Stimulated activated CD4-positive, alpha-beta T cell treated with anti-CD3 and anti-CD28 coated beads, TNF-alpha, amount 100 ng/mL, for 1 hour (primary cell): ENCODE measurements around the gene MUS81.
"Not testable (repeated sequence)": the region's sequence is repeated elsewhere in the genome, so short reads cannot be mapped to it uniquely, and the experiment has no call there.

Source experiments
- DNase-seq, 3 donors: peaks; one replicate each; pipeline ENCODE4 v3.0.0-alpha.2; 2020; ENCODE audit warnings: low read depth in 3 of 3, low spot score in 1 of 3

MUS81 gene

DNA sequence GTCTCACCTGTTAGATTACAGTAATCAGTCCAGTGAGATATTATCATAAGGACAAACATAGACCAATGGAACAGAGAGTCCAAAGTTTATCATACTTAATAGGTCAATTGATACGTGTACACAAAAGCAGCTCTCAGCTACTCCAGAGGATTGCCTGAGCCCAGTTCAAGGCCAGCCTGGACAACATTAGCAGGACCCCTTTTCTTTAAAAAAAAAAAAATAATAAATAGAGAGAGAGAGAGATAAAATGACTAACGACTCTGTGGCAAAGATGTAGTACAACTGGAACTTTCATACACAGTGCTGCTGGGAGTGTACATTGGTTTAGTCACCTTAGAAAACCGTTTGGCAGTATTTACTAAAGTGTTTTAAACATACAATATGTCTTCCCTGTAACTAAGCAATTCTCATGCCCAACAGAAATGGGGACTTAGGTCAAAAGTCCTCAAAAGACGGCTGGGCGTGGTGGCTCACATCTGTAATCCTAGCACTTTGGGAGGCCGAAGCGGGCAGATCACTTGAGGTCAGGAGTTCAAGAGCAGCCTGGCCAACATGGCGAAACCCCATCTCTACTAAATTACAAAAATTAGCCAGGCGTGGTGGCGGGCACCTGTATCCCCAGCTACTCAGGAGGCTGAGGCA, 15.9 kb upstream of the MUS81 start:
- no peak for DNase-seq

GRCh38 chr11:65847746-65848145, 12.5 kb upstream of the MUS81 start:
- no peak for DNase-seq

GRCh38 chr11:65848693-65849092, 11.5 kb upstream of the MUS81 start:
- DNase-seq = not testable (repeated sequence)

DNA sequence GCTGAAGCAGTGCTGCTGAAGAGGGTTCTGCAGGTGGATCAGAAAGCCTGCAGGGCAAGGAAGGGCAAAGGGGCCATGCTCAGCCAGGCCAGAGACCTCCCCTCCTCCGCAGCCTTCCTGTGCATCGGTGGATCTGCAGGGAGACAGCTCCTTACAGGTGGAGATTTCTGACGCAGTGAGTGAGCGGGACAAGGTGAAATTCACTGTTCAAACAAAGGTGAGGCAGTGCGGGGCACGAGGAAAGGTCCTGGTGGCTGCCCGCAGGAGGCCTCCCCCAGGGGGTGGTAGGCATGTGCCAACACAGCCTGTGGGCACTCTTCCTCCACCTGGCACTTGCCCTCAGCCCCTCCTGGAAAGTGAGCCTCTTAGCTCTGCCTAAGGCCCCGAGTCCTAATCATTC, 10.9 kb upstream of the MUS81 start:
- DNase-seq = no peak

- no peak for DNase-seq
Observed at GRCh38 chr11:65849771-65850216, 10.4 kb upstream of the MUS81 start.

DNA sequence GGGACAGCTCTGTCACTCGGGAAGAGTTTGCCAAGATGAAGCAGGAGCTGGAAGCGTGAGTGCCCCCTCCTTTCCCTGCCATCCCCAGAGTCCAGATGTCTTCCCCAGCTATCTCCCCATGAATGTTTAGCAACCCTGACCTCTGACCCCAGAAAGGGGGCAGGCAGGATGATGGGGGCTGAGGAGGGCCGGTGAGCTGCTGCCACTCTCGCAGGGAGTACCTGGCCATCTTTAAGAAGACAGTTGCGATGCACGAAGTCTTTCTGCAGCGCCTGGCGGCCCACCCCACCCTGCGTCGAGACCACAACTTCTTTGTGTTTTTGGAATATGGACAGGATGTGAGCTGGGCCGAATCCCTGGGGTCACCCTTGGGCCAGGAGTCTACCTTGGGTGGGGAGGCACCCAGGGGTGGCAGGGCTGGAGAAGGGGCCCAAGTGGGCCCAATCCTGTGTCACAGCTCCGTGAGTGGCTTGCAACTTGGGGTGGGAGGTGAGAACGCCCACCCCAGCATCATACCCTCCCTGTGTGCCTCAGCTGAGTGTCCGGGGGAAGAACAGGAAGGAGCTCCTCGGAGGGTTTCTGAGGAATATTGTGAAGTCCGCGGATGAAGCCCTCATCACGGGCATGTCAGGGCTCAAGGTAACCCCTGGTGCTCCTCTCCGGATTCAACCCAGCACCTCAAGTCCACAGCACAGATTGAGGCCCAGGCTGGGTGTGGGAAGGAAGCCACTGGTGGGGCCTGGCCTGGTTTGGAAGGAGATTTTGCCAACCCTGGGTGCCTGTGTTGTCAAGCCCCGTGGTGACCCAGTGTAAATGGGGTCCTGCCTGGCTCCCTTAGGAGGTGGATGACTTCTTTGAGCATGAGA, 9.8 kb upstream of the MUS81 start:
- DNase-seq = no peak

GRCh38 chr11:65851083-65851579, 9.1 kb upstream of the MUS81 start:
- no peak for DNase-seq

- DNase-seq = no peak
Observed at GRCh38 chr11:65851811-65852507, 8.3 kb upstream of the MUS81 start.

DNA sequence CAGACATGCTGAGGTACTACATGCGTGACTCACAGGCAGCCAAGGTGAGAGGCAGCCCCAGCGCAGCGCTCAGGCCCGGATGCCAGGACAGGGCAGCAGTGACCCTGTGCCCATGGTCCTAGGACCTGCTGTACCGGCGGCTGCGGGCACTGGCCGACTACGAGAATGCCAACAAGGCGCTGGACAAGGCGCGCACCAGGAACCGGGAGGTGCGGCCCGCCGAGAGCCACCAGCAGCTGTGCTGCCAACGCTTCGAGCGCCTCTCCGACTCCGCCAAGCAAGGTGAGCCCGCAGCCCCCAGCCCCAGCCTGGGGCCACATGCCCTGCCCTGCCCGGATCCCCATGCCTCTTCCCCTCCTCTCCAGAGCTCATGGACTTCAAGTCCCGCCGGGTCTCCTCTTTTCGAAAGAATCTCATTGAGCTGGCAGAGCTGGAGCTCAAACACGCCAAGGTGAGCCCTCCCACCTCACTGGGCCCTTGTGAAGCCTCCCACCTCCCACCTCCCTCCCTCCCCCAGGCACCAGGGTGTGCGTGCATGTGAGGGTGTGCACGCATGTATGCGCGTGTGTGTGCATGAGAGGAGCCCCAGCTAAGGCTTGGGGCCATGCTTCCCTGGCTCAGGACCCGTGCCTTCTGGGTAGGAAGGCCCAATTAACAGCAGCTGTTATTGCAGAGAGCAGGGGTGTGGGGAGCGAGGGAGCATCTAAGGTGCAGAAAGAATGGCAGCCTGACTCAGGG, 7.6 kb upstream of the MUS81 start:
- no peak for DNase-seq

- DNase-seq = no peak
Observed at GRCh38 chr11:65853246-65853979, 6.8 kb upstream of the MUS81 start.

DNA sequence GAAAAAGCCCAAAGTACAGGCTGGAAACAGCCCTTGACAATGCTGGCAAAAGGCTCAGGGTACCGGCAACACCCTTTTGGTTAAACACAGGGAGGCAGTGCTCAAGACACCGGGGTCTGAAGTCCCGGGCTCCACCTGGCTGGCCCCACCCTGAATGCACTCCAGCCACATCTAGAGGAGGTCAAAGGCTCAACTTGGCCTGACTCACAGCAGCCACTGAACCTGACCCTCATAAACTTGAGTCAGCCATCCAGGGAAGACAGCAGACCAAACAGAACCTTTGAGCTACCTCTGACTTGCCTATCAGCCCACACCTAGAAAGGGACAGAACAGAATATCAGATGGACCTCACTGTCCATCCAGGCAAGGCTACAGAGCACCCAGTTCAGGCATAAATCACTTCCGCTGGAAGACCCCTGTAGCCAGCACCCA, 6.1 kb upstream of the MUS81 start:
- DNase-seq = no peak

DNA sequence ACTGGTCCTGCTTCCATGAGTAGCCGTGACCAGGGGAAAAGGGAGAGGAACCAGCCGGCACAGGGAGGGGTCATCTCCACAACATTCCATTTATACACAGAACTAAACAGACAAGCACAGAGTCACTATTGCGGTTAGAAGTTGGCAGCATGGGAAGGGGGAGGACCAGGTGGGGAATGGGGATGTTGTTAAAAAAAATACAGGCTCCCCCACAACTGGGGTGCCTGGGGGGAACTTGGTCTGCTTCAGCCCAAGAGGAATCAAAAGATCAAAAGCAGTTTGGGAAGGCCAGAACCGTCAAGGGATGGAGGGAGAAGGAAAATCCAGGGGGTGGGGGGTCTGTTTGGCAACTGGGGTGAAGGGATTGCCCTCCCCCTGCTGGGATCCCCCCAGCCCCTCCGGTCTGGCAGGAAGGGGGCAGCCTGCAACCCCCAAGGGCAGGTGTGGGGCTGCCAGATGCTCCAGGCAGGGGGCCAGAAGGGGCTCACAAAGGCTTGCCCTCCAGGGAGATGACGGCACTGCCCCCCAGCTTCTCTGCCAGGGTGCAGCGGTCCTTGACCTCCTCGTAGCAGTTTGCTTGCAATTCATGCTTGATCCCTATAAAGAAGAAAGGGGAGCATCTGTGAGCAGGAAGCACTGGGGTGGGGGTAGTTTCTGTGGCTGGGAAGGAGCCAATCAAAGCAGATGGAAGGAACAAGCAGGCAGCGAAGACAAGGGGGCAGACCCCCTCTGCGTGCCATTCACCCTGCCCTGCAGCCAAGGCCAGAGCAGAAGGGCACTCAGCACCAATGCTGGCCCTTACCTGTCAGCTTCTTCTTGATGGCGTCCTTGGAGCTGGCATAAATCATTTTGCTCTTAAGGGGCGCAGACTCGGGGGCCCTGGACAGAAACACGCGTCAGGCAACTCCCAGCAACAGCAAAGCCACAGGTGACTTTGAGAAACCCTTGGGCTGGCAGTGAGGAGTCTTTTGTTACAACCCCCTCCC, 5.1 kb upstream of the MUS81 start:
- DNase-seq = no peak

DNA sequence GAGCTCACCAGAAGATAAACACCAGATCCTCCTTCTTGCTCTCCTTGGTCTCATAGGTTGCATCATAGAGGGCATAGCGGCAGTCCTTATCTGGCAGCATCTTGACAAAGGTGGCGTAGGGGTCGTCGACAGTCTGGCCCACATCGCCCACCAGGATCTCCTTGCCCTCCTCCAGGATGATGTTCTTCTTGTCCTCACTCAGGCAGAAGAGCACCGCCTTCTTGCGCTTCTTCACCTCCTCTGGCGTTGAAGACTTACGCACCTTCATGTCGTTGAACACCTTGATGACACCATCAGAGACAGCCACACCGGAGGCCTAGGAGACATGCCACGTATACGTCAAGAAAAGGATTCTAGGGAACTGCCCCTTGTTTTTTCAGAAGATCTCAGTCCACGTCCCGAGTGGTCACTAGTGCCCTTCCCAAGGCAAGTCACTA, 4.3 kb upstream of the MUS81 start:
- no peak for DNase-seq

DNA sequence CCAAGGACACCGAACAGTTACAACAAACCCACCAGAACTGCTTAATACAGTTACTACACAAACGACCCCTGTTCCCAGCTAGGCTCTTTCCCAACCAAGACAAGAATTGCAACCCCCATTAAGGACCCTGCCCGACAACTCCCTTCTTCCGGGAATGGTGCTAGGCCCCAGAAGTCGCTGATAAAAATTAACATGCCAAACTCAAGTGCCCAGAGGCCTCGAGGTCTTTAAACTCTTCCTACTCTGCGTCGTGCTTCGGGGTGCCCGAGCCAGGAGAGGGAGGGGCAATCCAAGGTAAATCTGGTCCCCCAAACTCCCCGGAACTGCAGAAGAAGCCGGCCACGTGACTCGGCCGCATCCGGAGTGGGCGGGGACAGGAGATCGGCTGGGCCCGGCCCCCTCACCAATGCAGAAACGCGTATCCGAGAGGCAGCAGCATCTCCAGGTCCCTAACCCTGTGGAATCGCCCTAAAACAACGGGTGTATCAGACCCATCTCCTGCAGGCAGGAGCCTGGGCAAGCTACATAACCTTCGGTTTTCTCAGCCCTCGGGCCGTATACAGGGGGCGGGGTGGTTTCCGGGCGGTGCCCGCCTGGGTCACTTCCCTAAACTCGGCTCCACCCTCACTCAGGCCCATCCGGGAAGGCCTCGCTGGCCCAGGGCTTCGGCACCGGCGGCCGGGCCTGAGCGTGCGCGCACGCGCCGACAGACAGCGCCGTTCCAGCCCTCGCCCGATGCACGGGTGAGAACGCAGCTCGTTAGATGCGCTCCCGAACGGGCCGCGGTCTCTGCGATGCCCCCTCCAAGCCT, 3.3 kb upstream of the MUS81 start:
- DNase-seq = peak; percentile 62 to 65 (median 64)

- peak in 2 of 3 donors; percentile 40 to 46 for DNase-seq
Observed at GRCh38 chr11:65857500-65857852, 2.8 kb upstream of the MUS81 start.

DNA sequence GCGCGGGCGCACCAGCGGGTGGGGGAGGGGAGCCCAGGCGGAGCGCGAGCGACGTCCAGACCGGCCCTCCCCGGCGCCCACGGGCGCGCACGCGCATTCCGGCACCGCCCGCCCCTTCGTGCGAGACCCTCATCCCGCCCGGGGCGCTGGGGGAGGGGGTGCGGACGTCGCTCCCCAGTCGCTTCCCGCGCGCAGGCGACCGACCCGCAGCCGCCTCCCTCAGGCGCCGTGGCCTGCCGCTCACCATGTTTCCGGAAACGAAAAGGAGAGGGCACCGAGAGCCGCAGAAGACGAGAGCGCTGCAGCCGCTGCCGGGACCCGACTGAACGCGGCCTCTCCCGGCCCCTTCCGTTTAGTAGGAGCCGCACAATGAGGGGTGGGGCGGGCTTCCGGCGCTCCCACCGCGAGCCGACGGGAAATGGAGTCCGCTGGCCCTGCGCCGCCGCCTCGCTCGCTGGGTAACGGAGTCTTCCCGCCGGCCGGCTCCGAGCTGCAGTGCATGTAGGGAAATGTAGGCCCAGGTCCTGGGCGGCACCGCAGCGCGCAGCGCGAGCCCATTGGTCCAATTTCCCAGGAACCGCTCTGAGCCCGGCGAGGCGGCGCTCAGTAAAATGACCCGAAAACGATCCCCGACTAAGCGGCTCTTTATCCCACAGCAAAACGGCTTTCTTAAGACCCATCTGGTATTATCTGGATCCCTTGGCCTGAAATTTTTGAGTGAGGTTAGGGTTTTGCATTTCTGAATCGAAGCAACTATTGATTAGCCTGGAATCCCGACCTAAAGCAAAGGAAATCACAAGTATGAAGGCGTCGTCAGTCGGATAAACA, 2.2 kb upstream of the MUS81 start, which contains the start of gene CFL1:
Gene CFL1, minus strand, starts transcription at position 328 of the 828 bp plus-strand sequence. Its CDS starts 81 bp downstream, at position 247.
- DNase-seq = peak; percentile 90 to 95 (median 94)

DNA sequence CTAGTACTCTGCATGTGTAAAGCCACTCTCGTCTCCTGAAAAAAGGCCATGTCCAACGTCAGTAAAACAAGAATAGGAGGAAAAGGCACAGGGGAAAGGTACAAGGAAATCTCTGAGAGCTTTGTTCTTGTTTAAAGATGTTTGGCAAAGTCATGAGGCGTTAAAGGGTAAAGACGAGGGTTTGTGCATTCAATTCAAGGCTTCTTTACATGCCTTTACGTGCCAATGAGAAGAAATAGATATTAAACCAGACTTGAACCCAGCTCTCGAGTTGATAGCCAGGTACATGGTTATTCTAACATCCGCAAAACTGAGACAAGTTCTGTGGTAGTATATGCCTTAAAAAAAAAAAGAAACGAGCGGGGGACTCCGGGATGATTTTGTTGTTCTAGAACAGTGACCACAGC, 1.5 kb upstream of the MUS81 start:
- DNase-seq = no peak
